Smooth muscle cell (in vitro differentiated cells): ENCODE data around the gene CTAG2. TPM values are rescaled to one million over a fixed set of nuclear protein-coding genes. Genes with fewer than 3 reads are reported as not detected.
"Not testable (repeated sequence)": the region's sequence is repeated elsewhere in the genome, so short reads cannot be mapped to it uniquely, and the experiment has no call there.

ENCODE experiments used
- DNase-seq: peaks from one replicate; lab custom pipeline; 2025; ENCODE audit not compliant: unreplicated experiment; lab: John Stamatoyannopoulos, UW
- H2AFZ ChIP-seq: fragments of 200-600 bp; sonication (generic); 2 replicates; pipeline ENCODE4 v1.6.0; 2016; ENCODE audit warnings: antibody characterized with exemption, low read depth, mild to moderate bottlenecking
- H3F3A ChIP-seq: fragments of 200-600 bp; sonication (generic); 2 replicates; pipeline ENCODE4 v1.6.0; 2017; ENCODE audit warnings: antibody characterized with exemption, low read depth
- H3K27ac ChIP-seq: fragments of 200-600 bp; sonication (generic); 2 replicates; pipeline ENCODE4 v1.5.1; 2016; ENCODE audit warnings: low read depth, mild to moderate bottlenecking
- H3K27me3 ChIP-seq: fragments of 200-600 bp; sonication (generic); 2 replicates; pipeline ENCODE4 v1.6.1; 2016; ENCODE audit warnings: low read depth, mild to moderate bottlenecking
- H3K36me3 ChIP-seq: fragments of 200-600 bp; sonication (generic); 2 replicates; pipeline ENCODE4 v1.5.1; 2016; ENCODE audit warnings: low read depth
- H3K4me1 ChIP-seq: fragments of 200-600 bp; sonication (generic); 2 replicates; pipeline ENCODE4 v1.5.1; 2016; ENCODE audit warnings: low read depth
- H3K4me2 ChIP-seq: fragments of 200-600 bp; sonication (generic); 2 replicates; pipeline ENCODE4 v1.6.0; 2016; ENCODE audit warnings: mild to moderate bottlenecking
- H3K4me3 ChIP-seq: fragments of 200-600 bp; sonication (generic); 2 replicates; pipeline ENCODE4 v1.5.1; 2016; ENCODE audit warnings: mild to moderate bottlenecking
- H3K79me2 ChIP-seq: fragments of 200-600 bp; sonication (generic); 2 replicates; pipeline ENCODE4 v1.6.0; 2016; ENCODE audit warnings: low read depth, mild to moderate bottlenecking
- H3K9ac ChIP-seq: fragments of 200-600 bp; sonication (generic); 2 replicates; pipeline ENCODE4 v1.6.0; 2016; ENCODE audit warnings: low read depth
- H3K9me3 ChIP-seq: fragments of 200-600 bp; sonication (generic); replicated peaks from 2 replicates; pipeline ENCODE4 v1.5.1; 2016; ENCODE audit warnings: low read depth
- H4K20me1 ChIP-seq: fragments of 200-600 bp; sonication (generic); 2 replicates; pipeline ENCODE4 v1.6.0; 2016; ENCODE audit warnings: low read depth
- WGBS: methylation state at CpG from one replicate; pipeline ENCODE4 v1.1.7; 2016; ENCODE audit warnings: low lambda C conversion rate; 5-methylcytosine and 5-hydroxymethylcytosine counted together
- polyA plus RNA-seq: library from polyadenylated mRNA; unstranded; fragments of >200 nt; fragmentation: Nextera tagmentation; extraction: Ambion mirVana; gene quantifications from 2 replicates; pipeline ENCODE4 v1.2.1, GENCODE V29; 2016
- total RNA-seq: library from RNA; depleted of rRNA; stranded (reverse); fragments of >200 nt; gene quantifications from 2 replicates; pipeline ENCODE4 v1.2.3, GENCODE V29; 2014
- TF ChIP-seq, protein P1 (sequence below): fragments of 200-600 bp; sonication (generic); IDR thresholded peaks from 2 replicates; pipeline ENCODE4 v1.5.1; 2017; ENCODE audit warnings: borderline replicate concordance, mild to moderate bottlenecking, antibody characterized with exemption; ENCODE audit not compliant: insufficient read depth, poor library complexity, severe bottlenecking

The CTAG2 gene
- total RNA-seq (not detected in 2 replicates), polyA plus RNA-seq (not detected in 2 replicates)

DNA sequence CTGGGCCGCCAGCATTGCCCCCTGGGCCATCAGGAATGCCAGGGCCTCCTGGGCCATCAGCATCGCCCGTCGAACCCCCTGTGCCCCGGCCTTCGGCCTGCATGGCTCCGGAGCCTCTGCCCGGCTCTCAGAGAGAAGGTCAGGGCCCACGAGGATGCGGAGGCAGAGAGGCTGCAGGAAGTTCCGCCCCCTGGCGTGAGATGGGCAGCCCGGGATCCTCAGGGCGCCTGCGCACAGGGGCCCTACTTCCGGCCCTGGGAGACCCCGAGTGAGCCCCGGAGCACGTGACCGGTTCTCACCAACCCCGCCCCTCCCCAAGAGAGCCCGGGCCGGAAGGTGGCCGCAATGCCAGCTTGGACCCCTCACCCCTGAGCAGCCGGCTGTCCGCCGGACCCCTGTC is at the start of gene CTAG2:
Gene CTAG2, minus strand, starts transcription at position 167 of the 400 bp plus-strand sequence. Its CDS starts 64 bp downstream, at position 103.
- no CpG with 5 or more reads among the region's 27 CpGs for WGBS
- DNase-seq, H3K4me2 ChIP-seq, H4K20me1 ChIP-seq, H3F3A ChIP-seq, H3K4me3 ChIP-seq, H2AFZ ChIP-seq, H3K9me3 ChIP-seq, H3K27ac ChIP-seq, H3K4me1 ChIP-seq, H3K36me3 ChIP-seq, H3K79me2 ChIP-seq, H3K9ac ChIP-seq, H3K27me3 ChIP-seq: not testable (repeated sequence)

DNA sequence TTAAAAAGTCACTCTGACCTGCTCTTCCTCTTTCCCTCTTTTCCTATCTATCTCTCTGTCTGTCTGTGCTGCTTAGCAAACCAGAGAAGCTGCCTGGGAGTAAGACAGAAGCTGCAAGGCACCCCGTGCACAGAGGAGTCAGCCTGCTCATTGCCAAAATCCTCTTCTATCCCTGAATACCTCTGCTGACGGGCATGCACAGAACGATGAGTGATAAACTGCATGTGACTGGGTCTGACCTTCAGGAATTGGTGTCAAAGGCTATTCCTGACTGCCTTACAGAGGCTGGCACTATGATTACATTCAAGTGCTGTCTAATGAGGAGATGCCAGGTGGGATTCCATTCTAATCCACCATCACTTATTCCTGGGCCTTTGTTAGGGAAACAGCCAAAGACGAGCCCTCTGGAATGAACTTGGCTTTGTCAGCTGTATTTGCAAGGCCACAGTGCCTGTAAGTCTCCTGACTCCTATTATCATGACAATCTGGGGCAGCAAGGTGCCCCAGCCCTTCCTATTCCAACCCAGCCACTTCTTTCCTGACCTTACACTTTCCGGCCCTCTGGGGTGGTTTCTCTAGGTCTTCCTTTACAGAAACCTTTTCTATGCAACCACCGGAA is 45.4 kb upstream of the CTAG2 start:
- DNase-seq = no peak
- no peak overlapping the region for H3K27ac ChIP-seq
- H3K4me3 ChIP-seq = no peak overlapping the region
- no peak overlapping the region for H2AFZ ChIP-seq
- no peaks in the 10 kb centered on the region for H3K4me1 ChIP-seq
- no peaks in the 10 kb centered on the region for H3K36me3 ChIP-seq
- TF ChIP-seq, protein P1, sequence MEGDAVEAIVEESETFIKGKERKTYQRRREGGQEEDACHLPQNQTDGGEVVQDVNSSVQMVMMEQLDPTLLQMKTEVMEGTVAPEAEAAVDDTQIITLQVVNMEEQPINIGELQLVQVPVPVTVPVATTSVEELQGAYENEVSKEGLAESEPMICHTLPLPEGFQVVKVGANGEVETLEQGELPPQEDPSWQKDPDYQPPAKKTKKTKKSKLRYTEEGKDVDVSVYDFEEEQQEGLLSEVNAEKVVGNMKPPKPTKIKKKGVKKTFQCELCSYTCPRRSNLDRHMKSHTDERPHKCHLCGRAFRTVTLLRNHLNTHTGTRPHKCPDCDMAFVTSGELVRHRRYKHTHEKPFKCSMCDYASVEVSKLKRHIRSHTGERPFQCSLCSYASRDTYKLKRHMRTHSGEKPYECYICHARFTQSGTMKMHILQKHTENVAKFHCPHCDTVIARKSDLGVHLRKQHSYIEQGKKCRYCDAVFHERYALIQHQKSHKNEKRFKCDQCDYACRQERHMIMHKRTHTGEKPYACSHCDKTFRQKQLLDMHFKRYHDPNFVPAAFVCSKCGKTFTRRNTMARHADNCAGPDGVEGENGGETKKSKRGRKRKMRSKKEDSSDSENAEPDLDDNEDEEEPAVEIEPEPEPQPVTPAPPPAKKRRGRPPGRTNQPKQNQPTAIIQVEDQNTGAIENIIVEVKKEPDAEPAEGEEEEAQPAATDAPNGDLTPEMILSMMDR = no peak
- WGBS = 65% methylated on average over 6 of the region's 6 CpGs
- no peaks in the 10 kb centered on the region for H3F3A ChIP-seq
- H3K9ac ChIP-seq = no peak overlapping the region
- H3K4me2 ChIP-seq = no peak overlapping the region
- H3K9me3 ChIP-seq = no peaks in the 10 kb centered on the region
- no peaks in the 10 kb centered on the region for H3K79me2 ChIP-seq
- no peaks in the 10 kb centered on the region for H4K20me1 ChIP-seq
- no peaks in the 10 kb centered on the region for H3K27me3 ChIP-seq

DNA sequence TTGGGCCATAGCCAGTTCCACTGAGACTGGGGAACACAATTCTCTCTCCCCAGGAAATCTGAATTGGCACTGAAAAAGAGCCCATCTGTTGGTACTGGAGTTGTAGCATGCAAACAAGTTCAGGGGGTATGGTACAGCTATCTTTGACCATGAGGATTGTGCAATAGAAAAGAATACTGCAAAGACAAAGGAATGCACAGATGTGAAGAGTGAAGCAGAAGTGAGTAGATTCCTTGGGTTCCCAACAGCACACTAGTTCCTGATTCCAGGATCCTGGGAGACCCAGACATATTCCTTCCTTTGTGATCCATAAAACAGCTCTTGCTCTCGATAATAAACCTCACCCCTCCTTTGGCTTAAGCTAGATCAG is 43.3 kb upstream of the CTAG2 start:
- no peak overlapping the region for H2AFZ ChIP-seq
- 92% methylated on average over 1 of the region's 1 CpG for WGBS

DNA sequence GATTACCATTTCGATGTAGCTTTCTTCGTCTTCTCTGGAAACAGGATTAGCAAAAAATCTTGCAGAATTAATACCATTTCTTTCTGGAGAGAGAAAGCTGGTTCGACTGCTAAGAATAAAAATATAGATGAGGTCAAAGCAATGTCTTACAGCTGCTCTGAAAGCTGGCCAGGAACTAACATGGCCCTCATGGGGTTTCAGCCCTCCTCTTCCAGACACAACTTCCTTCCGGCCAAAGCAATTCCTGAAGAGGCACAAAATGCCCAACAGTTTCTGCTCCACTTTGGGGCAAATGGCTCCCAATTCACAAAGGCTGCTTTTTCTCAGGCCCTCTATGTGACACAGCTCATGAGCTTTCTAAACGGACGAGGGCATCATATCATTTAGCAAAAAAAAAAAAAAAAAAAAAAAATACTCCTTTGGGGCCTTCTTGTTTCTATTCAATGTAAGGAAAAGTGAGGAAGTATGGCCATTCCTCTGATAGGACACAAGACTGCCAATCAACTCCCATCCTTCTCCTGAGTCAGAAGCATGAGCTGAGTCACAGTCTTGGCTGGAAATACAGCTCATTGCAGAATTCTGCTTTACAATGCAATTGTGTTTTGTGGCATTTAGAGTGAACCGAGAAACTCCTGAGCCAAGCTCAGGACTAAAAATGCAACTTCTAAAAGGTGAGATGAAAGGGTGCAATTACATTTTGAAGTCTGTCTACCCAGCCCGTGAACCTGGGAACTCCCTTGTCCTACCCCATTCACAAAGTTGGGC is 42.7 kb upstream of the CTAG2 start:
- Histone ChIP-seq H2AFZ (no peak overlapping the region), H3K9me3 (no peaks in the 10 kb centered on the region), H3K27me3 (no peaks in the 10 kb centered on the region), H3K27ac (no peak overlapping the region), H3F3A (no peaks in the 10 kb centered on the region), H4K20me1 (no peaks in the 10 kb centered on the region), H3K4me1 (no peaks in the 10 kb centered on the region), H3K36me3 (no peaks in the 10 kb centered on the region), H3K4me3 (no peak overlapping the region), H3K4me2 (no peak overlapping the region), H3K79me2 (no peaks in the 10 kb centered on the region), H3K9ac (no peak overlapping the region)
- no peak for DNase-seq
- 71% methylated on average over 8 of the region's 8 CpGs for WGBS
- TF ChIP-seq, protein P1 = no peak

More for the DNA sequence above, 43.3 kb upstream of the CTAG2 start:
- Histone ChIP-seq H3K36me3 (no peaks in the 10 kb centered on the region), H3K4me1 (no peaks in the 10 kb centered on the region), H3K9ac (no peak overlapping the region), H4K20me1 (no peaks in the 10 kb centered on the region), H3K79me2 (no peaks in the 10 kb centered on the region), H3K4me3 (no peak overlapping the region), H3K9me3 (no peaks in the 10 kb centered on the region), H3K27ac (no peak overlapping the region), H3K4me2 (no peak overlapping the region), H3F3A (no peaks in the 10 kb centered on the region), H3K27me3 (no peaks in the 10 kb centered on the region)
- TF ChIP-seq, protein P1 = no peak
- DNase-seq = no peak
